Mesothelial cell of epicardium (in vitro differentiated cells): Measurements from ENCODE around the gene CREG2. TPM values are rescaled to one million over a fixed set of nuclear protein-coding genes. Genes with fewer than 3 reads are reported as not detected.
"Not testable (repeated sequence)": the region's sequence is repeated elsewhere in the genome, so short reads cannot be mapped to it uniquely, and the experiment has no call there.

Experiments used
- DNase-seq, 2 experiments: peaks; one replicate each; pipeline ENCODE4 v3.0.0; 2021; ENCODE audit warnings: low spot score in 2 of 2; ENCODE audit not compliant: unreplicated experiment in 2 of 2
- H3K27ac Mint-ChIP-seq: 2 replicates; pipeline ENCODE4 v1.8.0; 2021; ENCODE audit warnings: mixed read lengths
- H3K27me3 Mint-ChIP-seq: 2 replicates; pipeline ENCODE4 v1.8.0; 2021; ENCODE audit warnings: low read depth, mixed read lengths
- H3K36me3 Mint-ChIP-seq: 2 replicates; pipeline ENCODE4 v1.8.0; 2021; ENCODE audit warnings: mixed read lengths
- H3K4me1 Mint-ChIP-seq: 2 replicates; pipeline ENCODE4 v1.8.0; 2021; ENCODE audit warnings: mixed read lengths
- H3K4me3 Mint-ChIP-seq: 2 replicates; pipeline ENCODE4 v1.8.0; 2021; ENCODE audit warnings: mild to moderate bottlenecking, moderate library complexity, mixed read lengths
- H3K9me3 Mint-ChIP-seq: 2 replicates; pipeline ENCODE4 v1.8.0; 2021; ENCODE audit warnings: mixed read lengths
- total RNA-seq: library from RNA; stranded (reverse); gene quantifications from 3 replicates; pipeline ENCODE4 v1.2.1, GENCODE V29; 2021
- TF ChIP-seq, protein P1 (sequence below): fragments of 200-600 bp; sonication (generic); IDR thresholded peaks from one replicate; pipeline ENCODE4 v1.5.0; 2021; ENCODE audit warnings: antibody characterized with exemption; ENCODE audit not compliant: unreplicated experiment

Gene CREG2
- total RNA-seq, 1 donor from 2014 or later = 0.42 TPM

DNA sequence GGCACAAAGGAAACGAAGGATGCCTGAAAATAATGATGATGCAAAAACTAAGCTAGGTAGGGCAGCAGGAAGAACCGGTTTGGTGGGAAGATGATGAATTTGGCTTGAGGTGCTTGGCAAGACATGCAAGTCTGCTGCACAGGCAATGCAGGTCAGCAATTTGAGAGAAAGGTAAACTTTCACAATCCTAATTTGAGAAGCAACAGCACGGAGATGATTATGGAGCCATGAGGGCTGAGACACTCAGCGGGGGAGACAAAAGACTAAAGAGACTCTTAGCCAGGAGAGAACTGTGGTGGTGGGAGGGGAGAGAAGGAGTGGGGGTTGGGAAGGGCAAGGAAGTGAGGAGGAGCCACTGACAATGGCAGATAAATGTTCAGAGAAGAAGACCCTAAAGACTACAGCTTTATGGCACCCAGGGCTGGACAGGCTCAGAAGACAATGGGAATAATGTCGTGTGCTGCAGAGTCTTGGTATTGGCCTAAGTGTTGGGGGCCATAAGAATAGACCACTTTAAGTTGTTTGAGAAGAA lies 59.4 kb downstream of the CREG2 start:
- no peak overlapping the region for H3K4me3 Mint-ChIP-seq
- TF ChIP-seq, protein P1, sequence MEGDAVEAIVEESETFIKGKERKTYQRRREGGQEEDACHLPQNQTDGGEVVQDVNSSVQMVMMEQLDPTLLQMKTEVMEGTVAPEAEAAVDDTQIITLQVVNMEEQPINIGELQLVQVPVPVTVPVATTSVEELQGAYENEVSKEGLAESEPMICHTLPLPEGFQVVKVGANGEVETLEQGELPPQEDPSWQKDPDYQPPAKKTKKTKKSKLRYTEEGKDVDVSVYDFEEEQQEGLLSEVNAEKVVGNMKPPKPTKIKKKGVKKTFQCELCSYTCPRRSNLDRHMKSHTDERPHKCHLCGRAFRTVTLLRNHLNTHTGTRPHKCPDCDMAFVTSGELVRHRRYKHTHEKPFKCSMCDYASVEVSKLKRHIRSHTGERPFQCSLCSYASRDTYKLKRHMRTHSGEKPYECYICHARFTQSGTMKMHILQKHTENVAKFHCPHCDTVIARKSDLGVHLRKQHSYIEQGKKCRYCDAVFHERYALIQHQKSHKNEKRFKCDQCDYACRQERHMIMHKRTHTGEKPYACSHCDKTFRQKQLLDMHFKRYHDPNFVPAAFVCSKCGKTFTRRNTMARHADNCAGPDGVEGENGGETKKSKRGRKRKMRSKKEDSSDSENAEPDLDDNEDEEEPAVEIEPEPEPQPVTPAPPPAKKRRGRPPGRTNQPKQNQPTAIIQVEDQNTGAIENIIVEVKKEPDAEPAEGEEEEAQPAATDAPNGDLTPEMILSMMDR = no peak
- H3K9me3 Mint-ChIP-seq = no peaks in the 10 kb centered on the region
- H3K36me3 Mint-ChIP-seq = no peaks in the 10 kb centered on the region
- no peaks in the 10 kb centered on the region for H3K27me3 Mint-ChIP-seq
- H3K27ac Mint-ChIP-seq = no peak overlapping the region
- H3K4me1 Mint-ChIP-seq = peaks cover 14% of the 10 kb centered on the region
- peak in 1 of 2 experiments; percentile 76 for DNase-seq

DNA sequence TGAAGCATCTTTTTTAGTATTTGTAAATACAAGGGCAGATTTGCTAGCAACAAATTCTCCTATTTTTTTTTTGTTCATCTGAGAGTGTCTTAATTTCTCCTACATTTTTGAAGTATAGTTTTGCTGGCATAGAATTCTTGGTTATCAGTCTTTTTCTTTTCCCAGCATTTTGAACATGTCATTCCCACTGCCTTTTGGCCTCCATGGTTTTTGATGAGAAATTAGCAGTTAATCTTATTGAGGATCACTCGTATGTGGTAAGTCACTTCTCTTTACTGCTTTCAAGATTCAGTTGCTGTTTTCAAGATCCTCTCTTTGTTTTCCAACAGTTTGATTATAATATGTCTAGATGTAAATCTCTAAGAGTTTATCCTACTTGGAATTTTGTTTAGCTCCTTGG lies 61.9 kb downstream of the CREG2 start:
- Mint-ChIP-seq H3K36me3 (no peaks in the 10 kb centered on the region), H3K4me3 (no peak overlapping the region), H3K27me3 (no peaks in the 10 kb centered on the region), H3K27ac (no peak overlapping the region), H3K9me3 (no peaks in the 10 kb centered on the region), H3K4me1 (peaks cover 7% of the 10 kb centered on the region)
- no peak for DNase-seq
- TF ChIP-seq, protein P1 = no peak

- not testable (repeated sequence) for H3K36me3 Mint-ChIP-seq, H3K4me3 Mint-ChIP-seq, H3K27me3 Mint-ChIP-seq, DNase-seq, H3K4me1 Mint-ChIP-seq, H3K27ac Mint-ChIP-seq
- H3K9me3 Mint-ChIP-seq = peaks cover 16% of the 10 kb centered on the region
Measured at GRCh38 chr2:101316568-101316967, 70.7 kb downstream of the CREG2 start.

DNA sequence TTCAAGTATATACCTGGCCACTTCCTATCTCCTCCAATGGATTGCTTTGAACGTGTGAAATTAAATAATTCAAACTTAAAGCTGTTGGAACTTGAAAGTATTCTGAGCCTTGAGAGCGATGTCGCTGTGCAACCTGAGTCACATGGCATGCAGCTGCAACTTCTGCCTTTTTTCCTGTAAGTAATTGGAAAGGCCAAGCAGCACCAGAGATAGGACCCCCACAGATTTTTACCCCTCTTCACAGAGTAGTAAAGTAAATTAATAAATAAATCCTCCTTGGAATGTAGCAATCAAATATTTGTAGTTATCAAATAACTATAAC lies 75.6 kb downstream of the CREG2 start:
- no peak overlapping the region for H3K4me3 Mint-ChIP-seq
- peaks cover 3% of the 10 kb centered on the region for H3K9me3 Mint-ChIP-seq

GRCh38 chr2:101310834-101311695 lies 76.2 kb downstream of the CREG2 start:
- DNase-seq = no peak
- no peaks in the 10 kb centered on the region for H3K9me3 Mint-ChIP-seq
- H3K27ac Mint-ChIP-seq = no peak overlapping the region
- no peaks in the 10 kb centered on the region for H3K27me3 Mint-ChIP-seq
- H3K36me3 Mint-ChIP-seq = no peaks in the 10 kb centered on the region
- TF ChIP-seq, protein P1 = no peak
- H3K4me3 Mint-ChIP-seq = no peak overlapping the region
- H3K4me1 Mint-ChIP-seq = peaks cover 23% of the 10 kb centered on the region

More for the DNA sequence above, 75.6 kb downstream of the CREG2 start:
- H3K27me3 Mint-ChIP-seq = no peaks in the 10 kb centered on the region
- H3K27ac Mint-ChIP-seq = no peak overlapping the region
- no peaks in the 10 kb centered on the region for H3K36me3 Mint-ChIP-seq
- TF ChIP-seq, protein P1 = no peak
- DNase-seq = no peak
- H3K4me1 Mint-ChIP-seq = peaks cover 17% of the 10 kb centered on the region

DNA sequence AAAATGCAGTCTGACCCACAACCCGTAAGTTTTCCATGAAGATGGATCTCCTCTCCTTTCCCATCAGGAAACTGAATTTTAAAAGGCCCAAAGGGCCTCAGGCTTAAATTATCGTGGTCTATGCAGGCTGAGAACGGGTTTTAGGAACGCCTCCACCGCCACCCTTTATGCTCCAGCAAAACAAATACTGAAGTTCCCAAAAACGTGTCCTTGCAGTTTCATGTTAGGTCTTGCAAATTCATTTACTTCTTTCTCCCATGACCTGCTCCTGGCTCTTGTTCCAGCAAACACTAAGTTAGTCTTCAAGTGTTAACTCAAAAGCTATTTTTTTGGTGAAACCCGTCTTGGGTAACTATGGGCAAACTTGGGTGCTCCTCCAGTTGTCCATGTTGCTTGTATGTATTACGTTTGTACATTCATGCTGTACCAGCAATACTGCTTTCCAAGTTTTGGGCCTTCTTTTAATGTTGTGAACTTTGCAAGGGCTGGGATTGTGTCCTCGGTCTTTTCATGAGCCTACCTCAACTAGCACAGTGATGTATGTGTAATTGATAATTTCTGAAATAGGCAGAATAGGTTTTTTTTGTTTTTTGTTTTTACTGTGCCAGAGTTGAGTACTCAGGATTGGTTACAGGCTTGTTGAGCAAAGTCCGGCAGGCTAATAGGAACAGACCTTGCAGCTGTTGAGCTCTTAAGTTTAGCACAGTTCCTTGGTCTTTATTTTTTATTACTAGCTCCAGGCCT lies 77.0 kb downstream of the CREG2 start:
- TF ChIP-seq, protein P1 = no peak
- Mint-ChIP-seq H3K27ac (peak overlapping the region; percentile 41), H3K36me3 (no peaks in the 10 kb centered on the region), H3K4me3 (peak overlapping the region; percentile 44), H3K4me1 (peaks cover 30% of the 10 kb centered on the region), H3K27me3 (no peaks in the 10 kb centered on the region), H3K9me3 (no peaks in the 10 kb centered on the region)
- DNase-seq = no peak
